HG03095 (cell line): ENCODE data around the gene POLR3K.
"Not testable (repeated sequence)": the region's sequence is repeated elsewhere in the genome, so short reads cannot be mapped to it uniquely, and the experiment has no call there.

Source experiments
- ATAC-seq: cut with Tn5 transposase; IDR thresholded peaks from one replicate; pipeline ENCODE4 v1.9.1; 2021; ENCODE audit warnings: moderate library complexity; ENCODE audit not compliant: unreplicated experiment

The POLR3K gene

DNA sequence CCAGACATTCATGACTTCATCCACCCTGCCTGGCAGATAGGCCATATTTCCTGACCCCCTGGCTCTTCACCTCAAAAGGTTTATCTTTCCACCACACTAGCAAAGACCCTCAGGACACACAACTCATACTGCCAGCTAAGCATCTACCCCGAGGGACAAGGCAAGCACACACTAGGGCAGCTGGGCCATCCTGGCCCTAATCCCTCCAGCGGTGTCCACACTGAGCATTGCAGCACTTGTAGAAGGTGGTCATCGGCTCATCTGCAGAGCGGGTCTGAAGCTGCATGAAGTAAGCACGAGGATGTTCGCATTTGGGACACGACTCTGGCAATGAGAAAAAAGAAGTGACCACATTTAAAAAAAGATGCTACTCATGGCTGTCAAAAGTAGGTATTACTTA lies 6.2 kb downstream of the POLR3K start:
- no peak for ATAC-seq

DNA sequence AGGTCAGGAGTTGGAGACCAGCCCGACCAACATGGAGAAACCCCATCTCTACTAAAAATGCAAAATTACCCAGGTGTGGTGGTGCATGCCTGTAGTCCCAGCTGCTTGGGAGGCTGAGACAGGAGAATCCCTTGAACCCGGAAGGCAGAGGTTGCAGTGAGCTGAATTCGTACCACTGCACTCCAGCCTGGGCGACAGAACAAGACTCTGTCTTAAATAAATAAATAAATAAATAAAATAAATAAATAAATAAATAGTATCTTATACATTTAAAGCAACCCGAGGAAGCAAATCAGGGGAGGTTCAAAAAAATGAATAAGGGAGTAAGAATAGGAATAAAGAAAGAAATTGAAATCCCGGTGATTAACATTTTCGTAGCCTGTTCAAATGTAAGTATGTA lies 6.9 kb downstream of the POLR3K start:
- not testable (repeated sequence) for ATAC-seq

DNA sequence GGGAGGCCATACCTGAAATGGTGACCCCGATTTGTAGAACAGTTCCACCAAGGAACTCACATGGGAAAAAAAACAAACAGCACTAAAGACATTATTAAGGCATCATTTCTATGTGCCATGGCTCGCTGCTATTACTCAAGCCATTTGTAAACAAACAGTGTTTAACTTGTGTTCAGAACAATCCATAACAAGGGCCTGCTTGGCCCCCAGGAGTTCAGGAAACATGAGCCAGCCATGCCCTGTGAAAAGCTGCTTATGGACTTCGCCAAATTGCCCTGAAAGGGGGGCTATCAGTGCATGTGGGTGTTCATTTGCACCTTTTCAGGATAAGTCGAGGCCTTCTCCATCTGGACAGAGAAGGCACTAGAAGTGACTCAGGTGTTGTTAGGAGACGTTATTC lies 8.0 kb downstream of the POLR3K start:
- ATAC-seq, result no peak

DNA sequence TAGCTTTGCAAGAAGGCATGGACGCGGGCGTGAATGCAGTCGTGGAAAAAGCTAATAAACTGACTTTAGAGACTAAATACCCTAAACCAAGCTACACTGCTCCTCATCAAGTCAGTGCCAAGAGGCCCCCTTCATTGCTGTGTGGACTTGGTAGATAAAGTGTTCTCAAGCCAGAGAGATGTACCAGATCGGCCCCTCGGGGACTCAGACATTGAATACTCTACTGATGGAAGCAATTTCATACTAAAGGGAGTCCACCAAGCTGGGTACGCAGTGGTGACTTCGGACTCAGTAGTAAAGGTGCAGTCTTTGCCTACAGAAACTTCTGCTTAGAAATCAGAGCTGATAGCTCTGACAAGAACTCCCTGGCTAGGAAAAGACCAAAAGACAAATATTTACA lies 8.8 kb downstream of the POLR3K start:
- no peak for ATAC-seq

DNA sequence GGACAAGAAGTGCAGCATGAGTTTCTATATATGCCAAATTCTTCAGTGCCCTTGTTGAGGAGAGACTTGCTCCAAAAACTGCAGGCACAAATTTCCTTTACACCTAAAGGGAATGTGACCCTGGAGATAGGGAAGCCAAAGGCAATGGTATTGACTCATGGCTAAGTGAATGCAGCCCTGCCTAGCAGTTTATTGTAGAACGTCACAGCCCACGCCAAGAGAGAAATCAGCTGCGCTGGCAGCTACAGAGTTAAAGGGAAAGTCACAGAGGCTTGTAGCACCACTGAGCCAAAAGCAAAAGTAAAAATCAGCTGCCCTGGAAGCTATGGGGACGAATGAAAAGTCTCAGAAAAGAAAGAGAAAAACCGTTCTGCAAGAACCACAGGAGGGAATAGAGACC lies 10.1 kb downstream of the POLR3K start:
- no peak for ATAC-seq

DNA sequence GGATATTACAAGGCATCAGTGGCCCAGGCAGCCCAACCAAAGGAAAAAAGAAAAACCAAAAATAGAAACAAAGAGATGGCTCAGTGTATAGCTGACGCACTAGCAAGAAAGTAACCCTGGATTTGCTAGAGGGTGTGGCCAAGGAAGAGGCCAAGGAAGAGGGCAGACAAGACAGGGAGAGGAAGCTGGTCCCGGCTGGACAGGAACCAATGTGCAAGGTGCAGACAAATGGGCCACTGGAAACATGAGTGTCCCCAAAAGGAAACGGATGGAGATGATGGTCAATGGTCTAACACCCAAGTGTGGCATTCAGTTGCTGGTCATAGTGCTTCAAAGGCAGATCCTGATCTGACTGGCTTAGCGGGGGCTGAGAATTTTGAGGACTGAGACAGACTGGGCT lies 10.7 kb downstream of the POLR3K start:
- no peak for ATAC-seq

DNA sequence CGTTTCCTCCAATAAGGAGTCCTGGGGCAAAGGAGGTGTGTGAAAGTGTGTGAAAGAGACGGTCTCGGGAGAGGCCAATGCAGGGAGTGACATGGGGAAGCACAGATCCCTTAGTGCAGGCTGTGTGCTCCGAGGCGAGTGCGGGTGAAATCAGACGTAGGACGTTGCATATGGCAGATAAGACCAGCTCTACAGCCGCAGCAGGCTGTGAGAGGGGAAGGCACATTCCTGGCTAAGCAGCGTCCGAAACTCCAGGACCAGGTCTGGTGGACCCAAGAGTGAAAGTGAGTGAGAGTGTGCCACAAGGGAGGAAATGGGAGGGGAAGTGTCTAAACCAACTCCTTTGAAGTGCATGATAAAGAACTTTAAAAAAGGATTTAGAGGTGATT lies 11.3 kb downstream of the POLR3K start:
- ATAC-seq, result no peak

DNA sequence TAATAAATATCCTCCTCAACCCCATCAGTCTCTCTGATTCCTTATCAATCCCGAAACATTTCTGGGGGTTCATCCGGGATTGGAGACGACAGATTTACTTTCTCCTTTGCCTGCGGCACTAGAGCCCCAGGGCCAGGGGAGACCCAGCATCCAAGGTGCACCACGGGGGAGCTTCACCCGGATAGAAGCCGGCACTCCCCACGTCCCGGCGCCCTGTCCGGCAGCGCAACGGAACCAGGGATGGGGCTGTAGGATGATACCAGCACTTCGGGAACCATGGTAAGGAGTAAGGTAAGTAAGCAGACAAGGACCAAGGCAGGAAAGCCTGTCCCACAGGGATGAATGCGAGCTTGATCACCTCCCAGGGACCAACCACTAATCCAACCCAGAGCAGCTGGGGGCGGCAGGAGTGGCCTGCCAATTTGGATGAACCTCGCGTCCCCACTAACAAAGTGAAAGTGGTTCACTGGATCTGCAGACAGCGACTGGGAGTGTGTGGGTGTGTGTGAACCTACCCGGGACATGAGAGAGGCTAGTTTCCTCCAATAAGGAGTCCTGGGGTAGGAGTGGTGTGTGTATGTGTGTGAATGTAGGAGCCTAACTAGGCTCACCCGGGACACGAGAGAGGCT lies 11.9 kb downstream of the POLR3K start:
- no peak for ATAC-seq

DNA sequence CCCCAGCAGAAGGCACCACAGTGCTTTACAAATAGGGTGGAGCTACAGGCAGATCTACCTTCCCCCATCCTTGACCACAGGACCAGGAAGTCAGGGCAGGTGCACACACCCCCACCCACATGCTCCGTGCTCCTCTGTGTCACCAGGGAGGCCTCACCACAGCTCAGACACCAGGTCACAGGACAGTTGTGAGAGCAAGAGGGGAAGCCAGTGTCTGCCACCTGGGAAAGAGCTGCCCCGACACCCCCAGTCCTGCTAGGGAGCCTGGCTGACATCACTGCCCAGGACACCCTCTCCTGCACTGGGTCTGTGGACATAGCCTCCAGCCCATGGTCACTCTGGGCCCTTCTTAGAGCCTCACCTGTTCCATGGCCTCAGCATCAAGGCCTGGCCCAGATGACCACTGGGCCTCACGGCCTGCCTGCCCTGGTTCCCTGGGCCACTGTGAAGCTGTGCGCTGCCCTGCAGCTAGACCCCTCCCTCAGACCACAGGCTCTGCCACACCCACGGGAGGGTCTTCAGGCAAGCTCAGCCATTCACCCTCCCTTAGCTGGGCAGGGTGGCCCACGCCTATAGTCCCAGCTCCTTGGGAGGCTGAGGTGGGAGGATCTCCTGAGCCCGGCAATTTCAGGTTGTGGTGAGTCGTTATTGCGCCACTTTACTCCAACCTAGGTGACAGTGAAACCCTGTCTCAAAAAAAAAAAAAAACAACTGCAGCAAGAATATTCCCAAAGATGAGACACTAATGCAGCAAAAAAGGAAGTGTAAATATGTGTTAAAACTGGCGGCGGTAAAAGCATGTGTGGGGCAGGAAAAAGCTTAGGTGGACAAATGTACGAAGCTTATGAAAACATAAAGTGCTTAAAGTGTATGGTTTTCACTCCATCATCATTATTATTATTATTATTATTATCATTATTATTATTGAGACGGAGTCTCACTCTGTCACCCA lies 14.2 kb downstream of the POLR3K start:
- ATAC-seq, result peak; percentile 70

DNA sequence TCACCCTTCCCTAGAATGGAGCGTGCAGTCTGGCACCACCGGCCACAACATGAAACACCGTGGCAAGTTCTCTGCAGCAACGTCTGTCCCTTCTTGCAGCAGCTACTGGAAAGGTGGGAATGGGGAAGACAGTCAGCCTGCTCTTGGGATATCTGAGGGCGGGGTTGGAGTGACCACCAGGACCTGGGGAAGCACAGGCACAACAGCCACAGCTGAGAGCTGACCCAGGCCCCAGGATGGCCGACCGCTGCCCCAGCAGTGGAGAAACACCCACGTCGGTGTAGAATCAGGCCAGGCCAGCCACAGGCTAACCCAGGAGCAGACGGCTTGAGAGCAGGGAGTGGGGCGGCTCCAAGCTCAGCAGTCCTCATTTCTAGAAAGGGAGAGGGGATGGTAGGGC lies 15.2 kb downstream of the POLR3K start:
- not testable (repeated sequence) for ATAC-seq

DNA sequence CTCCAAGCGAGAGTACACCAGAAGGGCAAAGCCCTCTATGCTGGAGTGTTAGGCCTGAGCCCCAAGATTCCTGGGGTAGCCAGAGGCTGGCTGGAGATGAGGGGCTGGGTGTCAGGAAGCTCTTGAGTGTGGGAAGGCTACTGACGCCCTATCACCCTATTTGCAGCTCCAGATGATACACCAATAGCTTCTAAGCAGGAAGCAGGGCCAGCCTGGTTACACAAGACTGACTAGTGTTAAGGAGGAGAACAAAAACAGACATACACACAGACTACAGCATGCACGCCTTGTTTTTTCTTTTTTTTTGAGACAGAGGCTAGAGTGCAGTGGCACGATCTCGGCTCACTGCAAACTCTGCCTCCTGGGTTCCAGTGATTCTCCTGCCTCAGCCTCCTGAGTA lies 15.9 kb downstream of the POLR3K start:
- no peak for ATAC-seq

DNA sequence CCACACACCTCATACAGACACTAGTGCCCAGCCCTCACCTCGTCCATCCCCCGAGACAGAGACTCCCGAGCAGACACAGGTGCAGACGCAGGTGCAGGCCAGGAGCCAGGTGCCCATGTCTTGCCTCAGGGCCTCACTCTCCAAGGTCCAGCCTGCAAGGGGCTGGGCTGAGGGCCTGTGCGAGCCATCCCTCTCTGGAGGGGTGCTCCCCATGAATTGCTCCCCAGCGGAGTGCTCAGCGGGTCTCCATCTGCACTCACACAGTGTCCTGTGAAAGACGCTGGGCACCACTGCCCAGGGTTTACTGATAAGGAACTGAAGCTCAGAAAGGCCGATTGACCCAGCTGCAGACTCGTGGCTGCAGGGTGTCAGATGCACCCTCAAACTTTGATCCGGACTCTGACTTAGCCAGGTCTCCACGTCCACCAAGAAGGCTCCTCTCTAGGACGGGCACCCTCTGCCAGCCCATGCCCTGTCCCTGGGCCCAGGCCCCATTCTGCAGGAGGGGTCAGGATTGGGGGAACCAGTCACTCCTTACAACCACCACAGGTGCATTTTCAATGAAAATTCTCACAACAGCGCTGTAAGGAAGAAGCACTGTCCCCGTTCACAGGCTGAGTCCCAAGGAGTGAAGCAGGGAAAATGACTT lies 16.9 kb downstream of the POLR3K start:
- ATAC-seq, result no peak

DNA sequence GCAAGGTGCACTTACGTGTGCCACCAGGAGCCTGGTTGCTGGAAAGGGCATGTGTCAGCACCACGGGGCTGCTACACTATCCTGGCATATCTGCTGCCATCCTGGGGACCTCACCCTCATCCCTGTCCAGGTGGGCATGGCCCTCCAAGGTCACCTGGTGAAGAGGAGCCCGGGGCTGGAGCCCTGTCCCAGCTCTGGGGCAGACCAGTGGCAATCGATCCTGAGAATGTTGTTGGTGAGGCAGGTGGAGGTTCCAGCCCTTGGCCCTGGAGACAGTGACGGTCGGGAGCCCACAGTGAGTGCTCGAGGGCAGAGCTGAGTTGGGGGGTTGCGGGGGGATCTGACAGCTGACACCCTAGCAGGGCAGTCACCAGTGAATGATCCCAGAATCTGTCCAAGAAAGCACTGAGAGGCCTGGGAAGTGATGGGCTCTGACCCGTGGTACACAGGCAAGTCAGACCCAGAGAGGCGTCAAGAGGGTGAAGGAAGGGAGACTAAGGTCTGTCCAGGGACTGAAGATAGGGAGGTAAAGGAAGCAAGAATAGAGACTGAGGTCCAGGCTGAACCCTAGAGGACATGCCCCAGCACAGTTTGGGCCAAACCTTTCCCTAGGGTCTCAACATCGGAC lies 17.6 kb downstream of the POLR3K start:
- ATAC-seq, result no peak

DNA sequence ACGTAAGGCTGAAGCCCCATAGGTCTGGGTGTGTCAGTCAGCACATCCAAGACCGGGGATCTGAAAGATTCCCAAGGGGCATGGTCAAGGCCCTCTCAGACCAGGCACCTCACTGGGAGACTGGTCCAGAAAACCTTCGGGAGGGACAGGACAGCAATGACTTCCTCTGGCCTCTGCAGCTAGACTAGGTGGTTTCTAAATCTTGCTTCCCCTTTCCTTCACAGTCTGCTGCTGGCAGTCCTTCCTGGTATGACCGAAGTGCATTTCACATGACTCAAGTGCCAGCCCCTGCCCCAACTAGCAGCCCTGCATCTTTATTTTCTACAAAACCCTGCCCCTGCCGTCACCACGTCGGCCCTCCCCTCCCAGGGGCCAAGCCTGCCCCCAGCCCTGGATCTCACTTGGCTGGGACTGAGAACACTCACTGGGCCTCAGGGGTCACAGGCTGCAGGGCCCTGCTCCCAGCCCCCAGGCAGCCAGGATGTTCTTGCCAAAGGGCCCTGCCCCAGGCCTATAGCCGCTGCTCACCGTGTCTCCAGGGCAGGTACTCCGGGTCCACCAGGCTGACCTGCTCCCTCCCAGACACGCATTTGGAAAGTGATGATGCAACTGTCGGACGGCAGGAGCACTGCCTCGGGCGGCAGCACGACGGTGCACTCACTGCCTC lies 18.3 kb downstream of the POLR3K start:
- no peak for ATAC-seq

DNA sequence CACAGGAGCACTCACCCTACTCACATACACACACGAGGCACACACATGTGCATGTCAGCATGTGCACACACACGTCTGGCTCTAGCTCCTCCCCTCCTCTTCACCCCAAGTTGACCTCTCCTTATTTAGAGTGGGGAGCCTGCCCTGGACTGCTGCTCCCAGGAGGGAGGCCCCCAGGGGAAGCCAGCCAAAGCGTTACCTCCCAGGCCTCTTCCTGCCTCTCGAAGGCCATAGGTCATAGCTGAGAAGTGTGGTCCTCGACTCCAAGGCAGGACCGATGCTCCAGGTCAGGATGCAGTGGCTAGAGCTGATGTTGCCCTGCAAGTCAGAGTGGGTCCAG lies 18.8 kb downstream of the POLR3K start:
- no peak for ATAC-seq

DNA sequence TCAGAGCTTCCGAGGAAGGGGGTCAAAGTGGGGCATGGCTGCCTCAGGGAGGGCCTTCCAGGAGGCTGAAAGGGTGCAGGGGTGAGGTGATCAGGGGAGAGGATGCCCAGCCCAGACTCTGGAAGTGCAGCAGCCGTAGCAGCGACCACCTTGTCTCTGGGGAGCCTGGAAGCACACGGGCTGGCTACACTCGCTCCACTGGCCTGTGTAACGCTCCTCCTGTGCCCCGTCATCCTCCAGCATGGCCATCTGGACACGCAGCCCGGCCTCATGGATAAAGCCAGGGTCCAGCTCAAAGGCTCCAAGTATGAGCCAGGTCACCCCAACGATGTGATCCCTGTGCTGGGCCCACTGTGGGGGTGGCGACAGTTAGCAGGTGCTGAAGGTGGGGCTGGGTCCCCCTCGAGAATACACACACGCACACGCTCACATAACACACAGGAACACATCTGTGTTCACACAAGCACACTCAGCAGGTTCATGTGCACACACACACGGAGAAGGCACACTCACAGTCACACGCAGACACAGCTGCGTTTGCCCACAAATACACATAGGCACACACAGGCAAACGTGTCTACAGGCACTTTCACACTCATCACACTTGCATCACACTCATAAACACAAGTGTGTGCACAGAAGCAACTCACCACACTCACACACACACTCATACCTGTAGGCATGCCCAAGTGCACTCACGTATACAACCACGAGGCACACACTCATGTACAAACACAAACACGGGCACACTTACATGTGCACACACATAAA lies 19.3 kb downstream of the POLR3K start:
- ATAC-seq, result no peak

DNA sequence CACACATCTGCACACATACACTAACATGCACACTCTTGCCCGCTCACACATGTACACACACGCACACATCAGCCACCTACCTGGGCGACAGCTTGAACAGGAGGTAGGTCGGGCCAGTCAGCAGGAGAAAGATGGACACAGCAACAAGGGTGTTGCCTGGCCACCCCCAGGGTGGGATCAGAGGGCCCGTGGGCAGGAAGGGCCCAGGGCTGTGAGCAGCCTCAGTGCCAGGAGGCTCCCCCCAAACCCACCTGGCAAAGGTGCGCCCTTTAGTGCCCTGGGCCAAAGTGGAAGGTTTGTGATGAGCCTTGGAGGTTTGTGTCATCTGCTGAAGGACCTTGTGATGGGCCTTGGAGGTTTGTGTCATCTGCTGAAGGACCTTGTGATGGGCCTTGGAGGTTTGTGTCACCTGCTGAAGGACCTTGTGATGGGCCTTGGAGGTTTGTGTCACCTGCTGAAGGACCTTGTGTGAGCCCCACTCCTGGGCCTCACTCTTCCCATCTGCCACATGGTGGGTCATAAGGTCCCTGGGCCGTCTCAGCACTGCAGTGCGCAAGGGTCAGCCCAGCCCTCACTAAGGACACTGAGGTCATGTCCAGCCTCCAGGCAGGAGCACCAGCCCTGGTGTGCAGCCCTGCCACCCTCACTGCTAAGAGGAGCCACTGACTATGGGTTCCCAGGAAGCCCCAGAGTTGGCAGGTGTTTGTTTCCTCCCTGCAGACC lies 20.1 kb downstream of the POLR3K start:
- not testable (repeated sequence) for ATAC-seq

DNA sequence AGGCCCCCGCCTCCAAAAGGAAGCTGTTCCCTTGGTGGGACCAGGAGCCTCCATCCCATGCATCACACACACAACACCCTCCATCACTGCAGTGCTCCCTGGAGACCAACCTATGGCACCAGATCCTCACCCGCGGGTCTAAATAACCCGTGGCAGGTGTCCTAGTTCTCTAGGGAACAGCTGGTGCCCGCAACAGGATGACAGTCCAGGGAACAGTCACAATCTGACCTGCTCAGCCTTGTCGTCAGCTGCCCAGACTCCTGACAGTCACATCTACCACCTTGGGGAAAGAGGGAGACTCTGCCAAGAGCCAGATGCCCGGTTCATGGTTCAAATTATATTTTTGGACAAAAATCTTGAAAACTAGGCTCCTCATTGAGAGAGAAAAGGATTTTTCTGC lies 22.8 kb downstream of the POLR3K start:
- ATAC-seq, result not testable (repeated sequence)

DNA sequence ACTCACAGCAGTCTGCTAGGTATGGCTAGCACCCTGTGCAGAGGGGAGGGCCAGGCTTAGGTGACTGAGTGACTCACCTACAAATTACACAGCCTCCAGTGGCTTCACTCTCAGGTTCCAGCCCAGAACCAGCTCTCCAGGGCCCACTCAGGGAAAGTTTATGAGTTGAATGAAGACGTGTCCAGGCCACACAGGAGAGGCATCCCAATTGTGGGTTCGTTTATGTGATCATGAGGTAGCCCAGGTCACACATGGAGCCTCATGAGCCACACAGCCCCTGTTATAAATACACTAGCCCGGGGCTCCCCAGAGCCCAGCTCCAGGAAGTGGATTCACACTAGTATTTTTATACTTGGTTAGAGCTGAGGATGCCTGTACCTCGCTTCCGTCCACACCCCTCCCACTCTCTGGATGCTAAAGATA lies 27.5 kb downstream of the POLR3K start:
- peak; percentile 73 for ATAC-seq

DNA sequence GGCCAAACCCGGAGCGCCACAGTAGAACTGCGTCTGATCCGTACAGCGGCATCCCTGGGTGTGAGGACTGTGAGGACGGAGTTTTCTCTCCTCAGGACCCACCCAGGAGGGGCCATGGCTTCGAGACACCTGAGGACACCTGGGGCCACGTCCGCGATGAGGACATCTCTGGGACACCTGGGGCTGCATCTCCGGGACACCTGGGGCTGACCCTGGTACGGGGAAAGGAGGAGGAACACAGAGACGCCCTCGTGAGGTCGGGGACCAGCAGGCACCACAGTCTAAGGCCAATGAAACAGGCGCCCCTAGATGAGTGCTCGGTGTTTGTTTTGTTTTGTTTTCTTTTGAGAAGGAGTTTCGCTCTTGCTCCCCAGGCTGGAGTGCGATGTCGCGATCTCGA lies 29.3 kb downstream of the POLR3K start:
- ATAC-seq, result not testable (repeated sequence)
